ENCODE data around the gene TTC33. TPM values are rescaled to one million over a fixed set of nuclear protein-coding genes. Genes with fewer than 3 reads are reported as not detected.

TTC33 gene
- polyA plus RNA-seq, 3 donors from 2014 or later = 10.5 to 18.1 (median 11.2) TPM

- peaks cover 0 to 4% (median 0%) of the 10 kb centered on the region in 3 donors for H3K36me3 Mint-ChIP-seq
- H3K4me3 Mint-ChIP-seq = no peak overlapping the region
- no peak for DNase-seq
- H3K4me1 Mint-ChIP-seq = peaks cover 4 to 18% of the 10 kb centered on the region in 2 donors
- H3K9me3 Mint-ChIP-seq = no peaks in the 10 kb centered on the region
- peak overlapping the region in 1 of 6 donors; percentile 80 for H3K27ac Mint-ChIP-seq
- peaks cover 2 to 4% (median 4%) of the 10 kb centered on the region in 3 donors for H3K27me3 Mint-ChIP-seq (ENCODE audit: low read depth in 3 of 3)
These were observed 168.4 kb downstream of the TTC33 start for GRCh38 chr5:40587376-40587775.

- no peak overlapping the region for H3K4me3 Mint-ChIP-seq
- DNase-seq = no peak
- H3K27ac Mint-ChIP-seq = no peak overlapping the region
- H3K9me3 Mint-ChIP-seq = no peaks in the 10 kb centered on the region
- H3K36me3 Mint-ChIP-seq = peaks cover 0 to 4% (median 0%) of the 10 kb centered on the region in 3 donors
- peaks cover 2 to 6% (median 4%) of the 10 kb centered on the region in 3 donors for H3K27me3 Mint-ChIP-seq (ENCODE audit: low read depth in 3 of 3)
- peaks cover 0 to 6% of the 10 kb centered on the region in 2 donors for H3K4me1 Mint-ChIP-seq
These were observed 170.1 kb downstream of the TTC33 start for GRCh38 chr5:40585537-40586267.

GRCh38 chr5:40584054-40584453, 171.7 kb downstream of the TTC33 start:
- peaks cover 4 to 14% of the 10 kb centered on the region in 2 donors for H3K4me1 Mint-ChIP-seq
- no peak overlapping the region for H3K27ac Mint-ChIP-seq
- DNase-seq = no peak
- H3K36me3 Mint-ChIP-seq = peaks cover 0 to 4% (median 0%) of the 10 kb centered on the region in 3 donors
- no peaks in the 10 kb centered on the region for H3K9me3 Mint-ChIP-seq
- peaks cover 2 to 6% (median 4%) of the 10 kb centered on the region in 3 donors for H3K27me3 Mint-ChIP-seq (ENCODE audit: low read depth in 3 of 3)
- no peak overlapping the region for H3K4me3 Mint-ChIP-seq

- peaks cover 0 to 2% (median 2%) of the 10 kb centered on the region in 3 donors for H3K27me3 Mint-ChIP-seq (ENCODE audit: low read depth in 3 of 3)
- H3K36me3 Mint-ChIP-seq = peaks cover 0 to 6% (median 1%) of the 10 kb centered on the region in 3 donors
- peaks cover 5 to 22% of the 10 kb centered on the region in 2 donors for H3K4me1 Mint-ChIP-seq
- no peaks in the 10 kb centered on the region for H3K9me3 Mint-ChIP-seq
- DNase-seq = no peak
- H3K4me3 Mint-ChIP-seq = peak overlapping the region in 1 of 5 donors; percentile 24
- H3K27ac Mint-ChIP-seq = peak overlapping the region in 4 of 6 donors; percentile 9 to 60 (median 12)
These were observed 177.0 kb downstream of the TTC33 start for GRCh38 chr5:40578501-40579451.

- Mint-ChIP-seq H3K4me1 (peaks cover 5 to 22% of the 10 kb centered on the region in 2 donors), H3K4me3 (no peak overlapping the region), H3K36me3 (peaks cover 0 to 8% (median 0%) of the 10 kb centered on the region in 3 donors), H3K9me3 (no peaks in the 10 kb centered on the region), H3K27me3 (ENCODE audit: low read depth in 3 of 3) (peaks cover 0 to 2% (median 2%) of the 10 kb centered on the region in 3 donors), H3K27ac (peak overlapping the region in 1 of 6 donors; percentile 52)
- DNase-seq = no peak
These were observed 178.0 kb downstream of the TTC33 start for GRCh38 chr5:40577718-40578117.

- Mint-ChIP-seq H3K4me3 (no peak overlapping the region), H3K4me1 (peaks cover 6 to 23% of the 10 kb centered on the region in 2 donors), H3K27ac (no peak overlapping the region), H3K9me3 (no peaks in the 10 kb centered on the region), H3K27me3 (ENCODE audit: low read depth in 3 of 3) (peaks cover 0 to 2% (median 0%) of the 10 kb centered on the region in 3 donors), H3K36me3 (peaks cover 0 to 8% (median 0%) of the 10 kb centered on the region in 3 donors)
- DNase-seq = no peak
These were observed 179.8 kb downstream of the TTC33 start for GRCh38 chr5:40575921-40576320.

- H3K9me3 Mint-ChIP-seq = no peaks in the 10 kb centered on the region
- no peak overlapping the region for H3K4me3 Mint-ChIP-seq
- peaks cover 11 to 25% of the 10 kb centered on the region in 2 donors for H3K4me1 Mint-ChIP-seq
- DNase-seq = no peak
- H3K27me3 Mint-ChIP-seq (ENCODE audit: low read depth in 3 of 3) = peaks cover 0 to 2% (median 0%) of the 10 kb centered on the region in 3 donors
- peaks cover 0 to 8% (median 0%) of the 10 kb centered on the region in 3 donors for H3K36me3 Mint-ChIP-seq
- H3K27ac Mint-ChIP-seq = no peak overlapping the region
These were observed 180.3 kb downstream of the TTC33 start for GRCh38 chr5:40575411-40575810.

- Mint-ChIP-seq H3K9me3 (no peaks in the 10 kb centered on the region), H3K36me3 (peaks cover 0 to 8% (median 0%) of the 10 kb centered on the region in 3 donors), H3K4me1 (peaks cover 17 to 21% of the 10 kb centered on the region in 2 donors), H3K4me3 (no peak overlapping the region), H3K27ac (no peak overlapping the region), H3K27me3 (ENCODE audit: low read depth in 3 of 3) (peaks cover 0 to 2% (median 0%) of the 10 kb centered on the region in 3 donors)
- no peak for DNase-seq
These were observed 182.8 kb downstream of the TTC33 start for GRCh38 chr5:40572937-40573336.

GRCh38 chr5:40572391-40572790, 183.4 kb downstream of the TTC33 start:
- H3K27ac Mint-ChIP-seq = no peak overlapping the region
- peaks cover 0 to 2% (median 0%) of the 10 kb centered on the region in 3 donors for H3K27me3 Mint-ChIP-seq (ENCODE audit: low read depth in 3 of 3)
- H3K9me3 Mint-ChIP-seq = no peaks in the 10 kb centered on the region
- DNase-seq = no peak
- no peak overlapping the region for H3K4me3 Mint-ChIP-seq
- H3K4me1 Mint-ChIP-seq = peaks cover 17 to 21% of the 10 kb centered on the region in 2 donors
- peaks cover 0 to 8% (median 0%) of the 10 kb centered on the region in 3 donors for H3K36me3 Mint-ChIP-seq

- Mint-ChIP-seq H3K27me3 (ENCODE audit: low read depth in 3 of 3) (peaks cover 0 to 2% (median 0%) of the 10 kb centered on the region in 3 donors), H3K36me3 (peaks cover 0 to 8% (median 0%) of the 10 kb centered on the region in 3 donors), H3K4me1 (peaks cover 17 to 21% of the 10 kb centered on the region in 2 donors), H3K9me3 (no peaks in the 10 kb centered on the region), H3K27ac (peak overlapping the region in 1 of 6 donors; percentile 12), H3K4me3 (no peak overlapping the region)
- no peak for DNase-seq
These were observed 184.0 kb downstream of the TTC33 start for GRCh38 chr5:40571729-40572128.

- H3K9me3 Mint-ChIP-seq = no peaks in the 10 kb centered on the region
- peaks cover 0 to 2% (median 0%) of the 10 kb centered on the region in 3 donors for H3K27me3 Mint-ChIP-seq (ENCODE audit: low read depth in 3 of 3)
- peaks cover 0 to 8% (median 0%) of the 10 kb centered on the region in 3 donors for H3K36me3 Mint-ChIP-seq
- peaks cover 17 to 21% of the 10 kb centered on the region in 2 donors for H3K4me1 Mint-ChIP-seq
- H3K4me3 Mint-ChIP-seq = peak overlapping the region in 4 of 5 donors; percentile 50 to 67 (median 58)
- peak; percentile 6 to 17 (median 16) for DNase-seq
- H3K27ac Mint-ChIP-seq = peak overlapping the region; percentile 45 to 77 (median 74)
These were observed 185.2 kb downstream of the TTC33 start for GRCh38 chr5:40570408-40571129.

- Mint-ChIP-seq H3K4me3 (peak overlapping the region in 4 of 5 donors; percentile 26 to 70 (median 56)), H3K9me3 (no peaks in the 10 kb centered on the region), H3K27me3 (ENCODE audit: low read depth in 3 of 3) (no peaks in the 10 kb centered on the region), H3K36me3 (peaks cover 0 to 8% (median 0%) of the 10 kb centered on the region in 3 donors), H3K27ac (peak overlapping the region; percentile 34 to 77 (median 64)), H3K4me1 (peaks cover 20 to 22% of the 10 kb centered on the region in 2 donors)
- no peak for DNase-seq
These were observed 186.1 kb downstream of the TTC33 start for GRCh38 chr5:40569546-40570270.
